GM12865 (cell line): Measurements from ENCODE around the gene POLR1C.
"Not testable (repeated sequence)": the region's sequence is repeated elsewhere in the genome, so short reads cannot be mapped to it uniquely, and the experiment has no call there.

ENCODE experiments used
- DNase-seq: peaks from one replicate; pipeline ENCODE4 v3.0.0; 2010; ENCODE audit warnings: low read depth
- H3K4me3 ChIP-seq: 2 replicates; pipeline ENCODE4 v1.5.1; 2011; ENCODE audit warnings: mild to moderate bottlenecking, low read depth, low read length, control low read depth
- TF ChIP-seq, protein P1 (sequence below): IDR thresholded peaks from 2 replicates; pipeline ENCODE4 v1.5.1; 2011; ENCODE audit warnings: low read length, control low read depth, low read depth, inconsistent platforms; ENCODE audit not compliant: insufficient read depth; ENCODE audit errors: missing control alignments

The POLR1C gene

DNA sequence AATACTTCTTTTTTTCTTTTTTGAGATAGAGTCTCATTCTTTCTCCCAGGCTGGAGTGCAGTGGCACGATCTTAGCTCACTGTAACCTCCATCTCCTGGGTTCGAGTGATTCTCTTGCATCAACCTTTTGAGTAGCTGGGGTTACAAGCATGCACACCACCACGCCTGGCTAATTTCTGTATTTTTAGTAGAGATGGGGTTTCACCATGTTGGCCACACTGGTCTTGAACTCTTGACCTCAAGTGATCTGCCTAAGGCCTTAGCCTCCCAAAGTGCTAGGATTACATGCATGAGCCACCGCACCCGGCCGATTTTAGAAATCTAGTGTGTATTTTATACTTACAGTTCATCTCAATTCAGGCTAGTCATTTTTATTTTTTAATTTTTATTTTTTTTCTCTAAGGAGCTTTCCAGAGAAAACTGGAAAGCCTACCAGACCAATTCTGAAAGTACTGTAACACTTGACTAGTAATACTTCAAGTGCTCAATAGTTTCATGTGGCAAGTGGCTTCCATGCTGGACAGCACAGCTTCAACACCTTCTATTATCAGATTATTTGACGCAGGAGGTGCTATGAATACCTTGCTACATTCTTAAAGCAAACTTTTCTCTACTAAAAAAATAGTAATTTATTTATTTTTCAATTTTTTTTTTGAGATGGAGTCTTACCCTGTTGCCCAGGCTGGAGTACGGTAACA lies 25.0 kb downstream of the POLR1C start:
- peak; percentile 53 for DNase-seq
- no peak overlapping the region for H3K4me3 ChIP-seq
- TF ChIP-seq, protein P1, sequence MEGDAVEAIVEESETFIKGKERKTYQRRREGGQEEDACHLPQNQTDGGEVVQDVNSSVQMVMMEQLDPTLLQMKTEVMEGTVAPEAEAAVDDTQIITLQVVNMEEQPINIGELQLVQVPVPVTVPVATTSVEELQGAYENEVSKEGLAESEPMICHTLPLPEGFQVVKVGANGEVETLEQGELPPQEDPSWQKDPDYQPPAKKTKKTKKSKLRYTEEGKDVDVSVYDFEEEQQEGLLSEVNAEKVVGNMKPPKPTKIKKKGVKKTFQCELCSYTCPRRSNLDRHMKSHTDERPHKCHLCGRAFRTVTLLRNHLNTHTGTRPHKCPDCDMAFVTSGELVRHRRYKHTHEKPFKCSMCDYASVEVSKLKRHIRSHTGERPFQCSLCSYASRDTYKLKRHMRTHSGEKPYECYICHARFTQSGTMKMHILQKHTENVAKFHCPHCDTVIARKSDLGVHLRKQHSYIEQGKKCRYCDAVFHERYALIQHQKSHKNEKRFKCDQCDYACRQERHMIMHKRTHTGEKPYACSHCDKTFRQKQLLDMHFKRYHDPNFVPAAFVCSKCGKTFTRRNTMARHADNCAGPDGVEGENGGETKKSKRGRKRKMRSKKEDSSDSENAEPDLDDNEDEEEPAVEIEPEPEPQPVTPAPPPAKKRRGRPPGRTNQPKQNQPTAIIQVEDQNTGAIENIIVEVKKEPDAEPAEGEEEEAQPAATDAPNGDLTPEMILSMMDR, result no peak

DNA sequence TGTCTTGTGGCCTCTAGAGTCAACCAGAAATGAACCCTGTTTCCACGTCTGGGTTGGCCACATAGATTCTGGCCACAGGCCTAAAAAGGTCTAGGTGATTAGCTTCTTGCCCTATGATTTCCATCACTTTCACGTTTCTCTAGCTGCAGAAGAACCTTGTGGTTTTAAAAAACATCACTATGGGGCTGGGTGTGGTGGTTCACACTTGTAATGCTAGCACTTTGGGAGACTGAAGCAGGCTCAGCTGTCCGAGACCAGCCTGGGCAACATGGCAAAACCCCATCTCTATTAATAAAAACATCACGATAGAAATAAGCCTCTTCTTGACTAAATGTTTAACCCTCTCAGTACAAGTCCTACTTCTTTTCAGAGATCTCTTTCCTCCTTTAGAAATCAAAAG lies 27.6 kb downstream of the POLR1C start:
- H3K4me3 ChIP-seq, result no peak overlapping the region
- TF ChIP-seq, protein P1, result no peak
- no peak for DNase-seq

DNA sequence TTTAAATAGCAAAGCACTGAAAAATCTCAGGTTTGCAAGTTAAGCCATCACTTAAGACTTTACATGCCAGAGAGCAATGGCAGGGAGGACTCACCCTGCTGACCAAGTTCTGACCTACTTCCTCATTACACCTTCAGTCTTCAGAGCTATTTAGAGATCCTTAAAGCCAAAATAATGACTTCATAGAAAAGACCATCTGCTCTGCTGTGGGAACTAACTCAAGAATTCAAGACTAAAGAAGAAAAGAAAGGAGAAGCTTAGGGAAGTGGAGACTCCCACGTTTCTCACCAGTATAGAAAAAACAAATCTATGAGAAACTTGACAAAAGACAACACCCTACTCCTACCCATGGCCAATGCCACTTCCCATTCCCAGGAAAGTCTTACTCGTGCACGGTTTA lies 30.3 kb downstream of the POLR1C start:
- H3K4me3 ChIP-seq, result no peak overlapping the region
- DNase-seq, result no peak
- TF ChIP-seq, protein P1, result no peak

DNA sequence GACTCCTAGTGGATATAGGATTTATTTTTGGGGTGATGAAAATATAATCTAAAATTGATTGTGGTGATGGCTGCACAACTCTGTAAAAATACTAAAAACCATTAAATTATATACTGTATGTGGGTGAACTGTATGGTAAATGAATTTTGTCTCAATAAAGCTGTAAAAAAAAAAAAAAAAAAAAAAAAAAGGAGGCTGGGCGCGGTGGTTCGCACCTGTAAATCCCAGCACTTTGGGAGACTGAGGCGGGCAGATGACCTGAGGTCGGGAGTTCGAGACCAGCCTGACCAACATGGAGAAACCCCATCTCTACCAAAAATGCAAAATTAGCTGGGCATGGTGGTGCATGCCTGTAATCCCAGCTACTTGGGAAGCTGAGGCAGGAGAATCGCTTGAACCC lies 40.7 kb downstream of the POLR1C start:
- H3K4me3 ChIP-seq, DNase-seq: not testable (repeated sequence)

DNA sequence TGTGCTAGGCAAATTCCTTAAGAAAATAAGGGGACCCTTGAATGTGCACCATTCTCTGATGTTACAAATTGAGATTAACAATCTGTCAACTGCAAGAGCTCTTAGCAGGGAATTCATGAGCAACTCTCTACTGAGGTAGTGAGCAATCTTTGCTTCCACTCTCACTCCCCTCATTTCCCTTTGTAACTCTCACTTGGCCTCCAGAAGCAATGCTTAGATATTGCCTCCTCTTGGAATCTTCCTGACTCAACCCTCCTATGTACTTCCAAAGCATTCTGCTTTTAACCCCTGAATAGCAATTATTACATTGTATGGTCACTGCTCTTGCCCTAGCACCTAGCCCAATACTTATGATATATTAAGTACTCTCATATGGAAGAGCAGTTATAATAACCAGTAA lies 42.4 kb downstream of the POLR1C start:
- TF ChIP-seq, protein P1, result no peak
- no peak for DNase-seq
- no peak overlapping the region for H3K4me3 ChIP-seq

DNA sequence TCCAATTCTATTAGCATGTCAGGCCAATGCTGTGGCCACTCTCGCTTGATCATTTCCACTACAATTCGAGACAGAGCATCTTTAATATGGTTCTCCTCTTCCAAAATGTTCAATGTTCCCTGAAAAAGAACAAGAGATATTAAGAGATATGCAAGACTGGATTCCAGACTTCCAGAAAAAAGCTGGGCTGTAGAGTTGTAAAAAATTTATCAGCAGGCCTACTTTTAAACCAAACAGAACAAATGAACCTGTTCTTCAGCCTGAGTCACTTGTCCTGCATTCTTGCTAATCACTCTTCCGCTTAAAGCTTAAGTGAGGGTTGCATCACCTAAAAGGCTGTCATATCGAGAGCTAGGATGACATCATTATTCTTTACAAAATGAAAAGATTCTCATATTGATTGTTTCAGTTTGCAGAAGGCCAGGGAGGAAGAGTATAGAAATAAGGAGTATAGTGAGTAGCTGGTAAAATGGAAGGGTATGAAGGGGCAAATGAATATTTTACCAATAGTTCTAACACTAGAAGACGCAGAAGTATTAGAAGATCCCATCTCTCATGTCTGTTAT lies 54.1 kb downstream of the POLR1C start:
- no peak overlapping the region for H3K4me3 ChIP-seq
- TF ChIP-seq, protein P1, result no peak
- peak; percentile 51 for DNase-seq
